Astrocyte (in vitro differentiated cells and primary cell): Measurements from ENCODE around the gene GIPC3.

Experiments used
- CTCF ChIP-seq: IDR thresholded peaks from 2 replicates; pipeline ENCODE4 v1.5.1; 2011; ENCODE audit warnings: low read depth, mild to moderate bottlenecking, inconsistent platforms, low read length, moderate library complexity; ENCODE audit not compliant: insufficient read depth
- EZH2 ChIP-seq: IDR thresholded peaks from 2 replicates; pipeline ENCODE4 v1.6.1; 2012; ENCODE audit warnings: mild to moderate bottlenecking, low read length, inconsistent platforms; ENCODE audit not compliant: insufficient read depth

- TF ChIP-seq CTCF (no peak), EZH2 (no peak)
Observed at GRCh38 chr19:3544058-3544376, 41.3 kb upstream of the GIPC3 start.
